GM19193 (cell line): ENCODE results near the gene ZNF576.

Source experiments
- POLR2A ChIP-seq: IDR thresholded peaks from 4 replicates; pipeline ENCODE4 v1.6.1; 2011; ENCODE audit not compliant: insufficient read depth, insufficient read length; ENCODE audit errors: extremely low read depth

ZNF576 gene

DNA sequence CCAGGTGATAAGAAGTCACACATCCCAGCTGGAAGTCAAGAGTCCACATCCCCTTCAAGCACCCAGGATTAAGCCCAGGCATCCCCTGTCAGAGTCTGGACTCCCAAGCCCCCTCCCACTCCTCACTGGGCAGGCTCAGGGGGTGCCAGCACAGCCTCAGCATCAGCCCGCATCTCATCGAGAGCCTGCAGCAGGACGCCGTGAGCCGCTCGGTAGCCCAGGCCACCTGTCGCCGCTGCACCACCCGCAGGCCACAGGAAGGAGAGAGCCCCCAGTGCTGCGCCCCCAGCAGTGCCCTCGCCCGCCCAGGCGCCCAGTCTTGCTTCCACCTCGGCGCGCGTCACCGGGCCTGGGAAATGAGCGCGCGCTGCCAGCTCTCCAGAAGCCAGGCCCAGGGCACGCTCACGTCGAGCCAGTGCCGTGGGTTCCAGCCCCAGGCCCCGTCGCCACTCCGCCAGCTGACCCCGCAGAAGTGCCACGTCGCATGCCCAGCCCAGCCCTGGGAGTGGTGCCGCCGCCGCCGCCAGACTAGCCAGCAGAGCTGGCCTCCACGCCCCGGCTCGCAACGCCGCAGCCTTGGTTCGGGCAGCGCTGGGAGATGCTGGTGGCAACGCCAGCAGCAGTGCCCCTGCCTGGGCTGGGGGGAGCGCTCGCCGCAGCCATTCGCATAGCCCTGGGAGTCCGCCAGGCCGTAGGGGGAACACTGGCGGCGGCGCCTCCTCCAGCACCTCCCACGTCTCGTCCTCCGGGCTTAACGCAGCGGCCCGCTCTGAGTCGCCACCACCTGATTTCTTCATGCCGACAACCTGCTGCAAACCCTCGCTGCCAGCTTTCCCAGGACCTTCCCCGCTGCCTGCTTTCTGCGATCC, 4.3 kb upstream of the ZNF576 start:
- no peak for TF ChIP-seq POLR2A

DNA sequence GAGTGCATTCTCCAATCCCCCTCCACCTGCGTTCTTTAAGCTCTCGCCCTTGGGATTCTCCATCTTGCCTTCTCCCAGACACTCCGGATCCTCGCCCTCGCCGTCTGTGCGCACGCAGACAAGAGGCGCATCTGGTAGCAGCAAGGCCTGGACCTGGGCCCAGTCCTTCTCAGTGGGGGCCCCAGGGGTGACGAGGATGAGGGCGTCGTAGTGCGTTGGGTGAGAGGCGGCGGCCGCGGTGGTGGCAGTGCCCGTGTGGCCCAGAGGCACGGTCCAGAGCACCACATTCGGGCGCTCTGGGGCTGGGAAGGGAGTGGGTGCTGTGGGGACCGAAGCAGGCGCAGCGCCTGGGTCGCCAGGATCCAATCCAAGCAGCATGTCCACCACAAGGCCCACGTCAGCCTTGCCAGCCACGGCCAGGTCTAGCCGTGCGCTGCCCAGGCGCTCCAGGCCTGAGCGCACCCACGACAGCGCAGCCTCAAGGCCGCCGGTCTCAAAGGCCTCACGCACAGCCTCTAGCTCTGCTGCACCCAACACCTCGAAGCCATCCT, 3.5 kb upstream of the ZNF576 start:
- no peak for TF ChIP-seq POLR2A

DNA sequence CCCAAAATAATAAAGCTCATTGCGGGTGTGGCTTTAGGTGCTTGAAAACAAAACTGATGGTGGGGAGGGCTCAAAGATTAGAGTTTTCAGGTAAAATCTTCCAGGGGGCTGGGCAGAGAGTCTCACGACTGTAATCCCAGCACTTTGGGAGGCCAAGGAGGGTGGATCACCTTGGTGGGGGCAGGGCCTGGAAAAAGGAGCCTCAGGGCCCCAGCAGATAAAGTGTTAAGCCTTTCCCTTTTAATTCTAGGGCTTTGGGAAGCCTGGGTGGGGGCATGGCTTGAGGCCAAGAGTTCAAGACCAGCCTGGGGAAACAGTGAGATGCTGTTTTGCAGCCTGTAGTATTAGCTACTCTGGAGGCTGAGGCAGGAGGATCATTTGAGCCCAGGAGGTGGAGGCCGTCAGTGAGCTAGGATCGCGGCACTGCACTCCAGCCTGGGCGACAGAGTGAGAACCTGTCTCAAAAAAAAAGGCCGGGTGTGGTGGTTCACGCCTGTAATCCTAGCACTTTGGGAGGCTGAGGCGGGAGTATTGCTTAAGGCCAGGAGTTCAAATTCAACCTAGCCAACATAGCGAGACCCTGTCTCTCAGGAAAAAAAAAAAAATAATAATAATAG, 2.2 kb upstream of the ZNF576 start:
- no peak for TF ChIP-seq POLR2A

DNA sequence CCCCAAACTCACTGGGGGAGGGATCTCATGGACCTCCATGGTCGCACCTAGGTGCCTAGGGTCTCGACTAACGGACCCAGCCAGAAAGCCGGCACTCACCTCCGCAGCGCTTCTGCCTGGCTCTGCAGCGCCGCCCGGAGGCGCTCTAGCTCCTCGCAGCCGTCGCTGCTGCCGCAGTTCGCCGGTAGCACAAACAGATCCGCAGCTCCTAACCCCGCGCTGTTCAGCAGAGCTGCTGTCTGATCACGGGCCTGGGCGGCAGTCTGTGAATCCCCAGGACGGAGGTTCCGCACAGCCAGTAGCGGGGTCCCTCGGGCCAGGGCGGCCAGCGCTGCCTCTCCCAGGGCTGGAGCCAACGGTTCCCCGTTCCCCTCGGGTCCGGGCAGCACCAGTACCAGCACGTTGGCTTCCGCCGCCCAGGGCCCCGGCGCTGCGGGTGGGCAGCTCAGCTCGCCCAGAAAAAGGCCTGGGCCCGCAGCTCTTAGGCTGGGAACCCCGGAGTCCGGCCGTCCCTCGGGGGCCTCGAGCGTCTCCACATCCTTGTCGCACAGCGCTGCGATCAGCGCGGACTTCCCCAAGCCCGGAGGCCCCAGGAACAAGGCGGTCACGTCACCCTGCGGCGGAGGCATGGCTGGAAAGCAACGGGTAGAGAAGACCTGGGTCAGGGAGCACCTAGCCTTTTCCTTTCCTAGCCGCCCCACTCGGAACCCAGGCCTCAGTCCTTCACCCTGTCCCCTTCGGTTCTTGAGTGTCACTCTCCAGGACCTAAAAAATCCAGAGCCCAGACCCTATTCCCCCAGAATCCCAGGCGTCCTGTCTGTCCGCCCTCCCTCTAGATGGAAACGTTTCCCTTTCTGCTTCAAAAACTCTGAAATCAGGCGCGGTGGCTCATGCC, 1.4 kb upstream of the ZNF576 start:
- TF ChIP-seq POLR2A: no peak

DNA sequence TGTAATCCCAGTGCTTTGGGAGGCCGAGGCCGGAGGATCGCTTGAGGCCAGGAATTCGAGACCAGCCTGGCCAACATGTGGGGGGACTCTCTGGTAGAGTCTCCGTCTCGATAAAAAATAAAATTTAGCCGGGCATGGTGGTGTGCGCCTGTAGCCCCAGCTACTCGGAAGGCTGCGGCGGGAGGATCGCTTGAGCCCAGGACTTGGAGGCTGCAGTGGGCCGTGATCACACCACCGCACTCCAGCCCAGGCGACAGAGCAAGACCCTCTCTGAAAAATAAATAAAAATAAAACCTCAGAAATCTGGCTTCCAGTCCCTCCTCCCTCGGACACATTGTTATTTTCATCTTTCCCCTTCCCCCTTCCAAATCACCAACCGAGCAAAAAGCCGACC, 793 bp upstream of the ZNF576 start:
- TF ChIP-seq POLR2A: no peak

DNA sequence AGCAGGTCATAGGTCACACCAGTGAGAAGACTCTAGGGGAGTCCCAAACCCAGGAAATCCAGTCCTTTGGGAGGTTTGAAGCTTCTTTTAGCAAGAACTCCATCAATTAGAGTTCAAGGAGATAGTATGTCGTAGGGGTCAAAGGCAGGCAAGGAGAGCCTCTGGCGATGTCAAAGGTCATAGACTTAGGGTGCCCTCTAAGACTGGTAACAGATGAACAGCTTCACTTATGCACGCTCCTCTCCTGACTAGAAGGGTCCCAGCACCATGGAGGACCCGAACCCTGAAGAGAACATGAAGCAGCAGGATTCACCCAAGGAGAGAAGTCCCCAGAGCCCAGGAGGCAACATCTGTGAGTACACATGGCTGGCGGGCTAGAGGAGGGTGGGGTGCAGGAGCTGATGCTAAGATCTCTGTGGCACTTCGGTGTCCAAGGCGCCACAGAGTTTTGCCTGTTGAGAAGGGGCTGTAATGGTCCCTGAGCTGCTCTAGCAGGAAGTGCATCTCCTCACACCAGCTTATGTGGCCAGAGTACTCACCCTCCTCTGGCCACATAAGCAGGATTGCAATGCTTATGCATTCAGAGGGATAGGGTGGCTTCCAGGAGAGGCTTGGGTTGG, 557 bp downstream of the ZNF576 start:
- no peak for TF ChIP-seq POLR2A

DNA sequence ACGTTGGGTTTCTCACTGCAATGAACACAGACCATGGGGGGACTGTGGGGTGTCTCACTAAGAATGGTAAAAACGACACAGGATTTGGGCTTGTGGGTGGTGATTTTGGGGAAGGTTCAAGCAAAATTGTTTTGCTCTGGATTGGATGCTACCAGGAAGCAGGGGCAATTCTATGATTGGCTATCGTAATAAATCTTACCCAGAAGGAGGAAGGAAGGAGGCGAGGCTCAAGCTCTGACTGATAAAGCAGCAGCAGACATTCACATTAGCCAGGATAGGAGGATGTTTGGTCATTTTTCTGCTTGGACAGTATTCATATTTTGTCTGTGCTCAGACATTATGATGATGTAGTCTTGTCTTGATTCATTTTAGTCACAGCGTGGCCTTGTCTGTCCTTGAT, 1.5 kb downstream of the ZNF576 start:
- TF ChIP-seq POLR2A: no peak

DNA sequence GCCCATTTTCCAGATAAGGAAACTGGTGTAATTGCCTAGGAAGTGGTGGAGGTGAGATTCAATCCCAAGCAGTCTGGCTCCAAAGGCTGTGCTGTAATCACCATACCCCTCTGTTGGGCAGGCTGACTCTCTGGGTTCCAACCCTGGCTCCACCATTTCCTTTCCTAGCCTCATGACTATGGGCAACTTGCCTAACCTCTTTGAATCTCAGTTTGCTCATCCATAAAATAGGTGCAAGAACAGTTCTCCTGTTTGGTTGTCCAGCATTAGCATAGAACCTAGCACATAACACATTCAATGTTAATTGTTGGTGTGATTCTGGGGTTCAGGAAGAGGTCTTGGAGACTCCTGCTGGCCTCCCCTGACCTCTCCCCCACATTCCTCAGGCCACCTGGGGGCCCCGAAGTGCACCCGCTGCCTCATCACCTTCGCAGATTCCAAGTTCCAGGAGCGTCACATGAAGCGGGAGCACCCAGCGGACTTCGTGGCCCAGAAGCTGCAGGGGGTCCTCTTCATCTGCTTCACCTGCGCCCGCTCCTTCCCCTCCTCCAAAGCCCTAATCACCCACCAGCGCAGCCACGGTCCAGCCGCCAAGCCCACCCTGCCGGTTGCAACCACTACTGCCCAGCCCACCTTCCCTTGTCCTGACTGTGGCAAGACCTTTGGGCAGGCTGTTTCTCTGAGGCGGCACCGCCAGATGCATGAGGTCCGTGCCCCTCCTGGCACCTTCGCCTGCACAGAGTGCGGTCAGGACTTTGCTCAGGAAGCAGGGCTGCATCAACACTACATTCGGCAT, 2.2 kb downstream of the ZNF576 start:
- no peak for TF ChIP-seq POLR2A

DNA sequence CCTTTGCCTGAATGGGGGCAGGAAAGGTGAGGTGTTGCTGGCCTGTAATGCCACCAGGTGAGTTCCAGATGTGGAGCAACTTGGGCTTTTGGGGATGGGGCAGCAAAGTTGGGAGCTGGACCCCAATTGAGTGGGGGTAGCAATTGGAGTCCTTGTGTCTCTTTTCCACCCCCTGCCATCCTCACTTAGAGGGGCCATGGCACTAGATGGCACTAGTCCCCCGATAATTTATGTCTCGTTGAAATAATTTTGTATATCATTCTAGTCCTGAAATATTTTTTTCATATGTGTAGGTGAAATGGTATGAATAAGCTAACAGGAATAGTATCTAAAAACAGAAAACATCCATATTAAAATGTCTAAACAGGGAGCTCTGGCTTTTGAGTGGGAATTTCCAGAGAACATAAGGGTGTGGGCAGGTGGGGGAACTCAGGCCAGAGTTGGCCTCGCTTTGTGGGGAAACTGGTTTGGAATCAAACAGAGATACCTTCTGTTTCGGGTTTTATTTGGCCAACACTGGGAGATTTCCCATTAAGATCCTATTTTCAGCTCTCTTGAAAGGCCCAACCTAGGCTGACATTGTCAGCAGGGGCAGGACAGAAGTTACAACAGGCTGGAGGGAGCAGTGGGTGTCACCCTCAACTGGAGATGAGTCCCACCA, 3.4 kb downstream of the ZNF576 start:
- TF ChIP-seq POLR2A: no peak

DNA sequence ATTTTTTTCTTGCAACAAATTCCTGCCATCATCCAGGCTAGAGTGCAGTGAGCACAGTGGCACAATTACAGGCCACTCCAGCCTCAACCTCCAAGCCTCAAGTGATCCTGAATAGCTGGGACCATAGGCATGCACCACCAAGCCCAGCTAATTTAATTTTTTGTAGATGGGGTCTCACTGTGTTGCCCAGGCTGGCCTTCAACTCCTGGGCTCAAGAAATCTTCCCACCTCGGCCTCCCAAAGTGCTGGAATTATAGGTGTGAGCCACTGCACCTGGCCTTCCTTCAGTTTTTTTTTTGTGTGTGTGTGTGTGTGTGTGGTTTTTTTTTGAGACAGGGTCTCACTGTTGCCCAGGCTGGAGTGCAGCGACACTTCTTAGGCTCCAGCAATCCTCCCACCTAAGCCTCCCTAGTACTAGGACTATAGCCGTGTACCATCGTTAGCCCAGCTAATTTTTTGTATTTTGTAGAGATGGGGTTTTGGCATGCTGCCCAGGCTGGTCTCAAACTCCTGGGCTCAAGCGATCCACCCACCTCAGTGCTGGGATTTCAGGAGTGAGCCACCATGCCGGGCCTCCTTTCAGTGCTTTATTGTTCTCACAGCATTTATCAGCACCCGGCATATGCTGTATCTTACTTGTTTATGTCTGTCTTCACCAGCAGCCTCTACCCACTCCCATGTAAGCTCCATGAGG, 9.6 kb downstream of the ZNF576 start:
- TF ChIP-seq POLR2A: no peak

DNA sequence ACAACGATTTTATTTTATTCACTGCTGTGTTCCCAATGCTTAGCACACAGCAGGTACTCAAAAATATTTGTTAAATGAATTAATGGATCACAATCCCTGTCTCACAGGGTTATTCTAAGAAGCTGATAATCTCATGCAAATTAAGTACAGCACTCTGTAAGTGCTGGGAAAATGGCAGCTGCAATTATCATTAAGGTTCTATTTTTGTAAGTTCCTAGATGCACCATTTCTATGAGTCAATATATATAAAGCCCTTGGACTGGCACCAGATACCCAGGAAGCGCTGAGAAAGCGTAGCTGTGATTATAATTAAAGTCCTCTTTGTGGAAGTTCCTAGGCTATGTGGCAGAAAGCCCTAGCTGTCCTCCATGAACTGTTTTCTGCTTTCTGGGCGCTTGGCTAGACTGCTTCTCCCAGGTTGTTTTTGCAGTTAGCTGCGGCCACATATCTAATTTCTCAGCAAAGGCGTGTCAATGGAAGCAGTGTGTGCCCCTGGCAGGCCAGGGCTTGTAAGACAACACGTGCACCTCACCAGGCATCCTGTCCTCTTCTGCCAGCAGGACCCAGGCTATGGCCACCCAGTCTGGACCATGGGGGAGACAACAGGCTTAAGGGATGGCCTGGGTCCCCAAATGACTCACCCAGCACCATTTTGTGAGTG, 10.3 kb downstream of the ZNF576 start:
- TF ChIP-seq POLR2A: no peak
